Natural killer cell (primary cell): ENCODE results near the gene CACNA1A. TPM values are rescaled to one million over a fixed set of nuclear protein-coding genes. Genes with fewer than 3 reads are reported as not detected.
"Not testable (repeated sequence)": the region's sequence is repeated elsewhere in the genome, so short reads cannot be mapped to it uniquely, and the experiment has no call there.

Experiments used
- ATAC-seq, 3 donors: fragments of 150-1000 bp in 2 of 3; fragments of 200-7000 bp in 1 of 3; cut with Tn5 transposase; 1 replicate in 1 of 3; 2 replicates in 2 of 3; pipeline ENCODE4 v1.10.0; 2021; ENCODE audit warnings: mild to moderate bottlenecking in 2 of 3, moderate library complexity in 2 of 3
- DNase-seq, 2 donors: peaks; one replicate each; pipeline versions ENCODE4 v3.0.0 to v3.0.0-alpha.2; 2013 to 2021; ENCODE audit warnings: mixed read lengths in 1 of 2
- H3K27ac ChIP-seq: one replicate; pipeline ENCODE4 v1.5.1; 2013; ENCODE audit warnings: mild to moderate bottlenecking, low read length
- H3K27me3 ChIP-seq: one replicate; pipeline ENCODE4 v1.6.1; 2013; ENCODE audit warnings: low read length; ENCODE audit not compliant: control insufficient read depth, insufficient read depth
- H3K36me3 ChIP-seq: one replicate; pipeline ENCODE4 v1.6.1; 2013; ENCODE audit warnings: low read length; ENCODE audit not compliant: control insufficient read depth, insufficient read depth
- H3K4me1 ChIP-seq: one replicate; pipeline ENCODE4 v1.6.1; 2013; ENCODE audit warnings: low read length; ENCODE audit not compliant: control insufficient read depth, insufficient read depth
- H3K4me3 ChIP-seq: one replicate; pipeline ENCODE4 v1.5.1; 2013; ENCODE audit warnings: low read length
- H3K9me3 ChIP-seq: one replicate; pipeline ENCODE4 v1.6.1; 2013; ENCODE audit warnings: low read length; ENCODE audit not compliant: control insufficient read depth, insufficient read depth
- H3K27ac Mint-ChIP-seq, 2 donors: one replicate each; pipeline ENCODE4 v1.8.0; 2022; ENCODE audit warnings: mild to moderate bottlenecking in 2 of 2, mixed read lengths in 2 of 2, moderate library complexity in 1 of 2
- H3K27me3 Mint-ChIP-seq, 2 donors: one replicate each; pipeline ENCODE4 v1.8.0; 2022; ENCODE audit warnings: low read depth in 2 of 2, mixed read lengths in 2 of 2
- H3K36me3 Mint-ChIP-seq: one replicate; pipeline ENCODE4 v1.8.0; 2022; ENCODE audit warnings: mixed read lengths
- H3K4me1 Mint-ChIP-seq, 2 donors: one replicate each; pipeline ENCODE4 v1.8.0; 2022; ENCODE audit warnings: mixed read lengths in 2 of 2
- H3K4me3 Mint-ChIP-seq: one replicate; pipeline ENCODE4 v1.8.0; 2022; ENCODE audit warnings: mild to moderate bottlenecking, moderate library complexity, mixed read lengths
- H3K9me3 Mint-ChIP-seq, 2 donors: one replicate each; pipeline ENCODE4 v1.8.0; 2022; ENCODE audit warnings: mixed read lengths in 2 of 2
- WGBS: methylation state at CpG from one replicate; pipeline ENCODE4 v1.1.7; 2013; ENCODE audit warnings: missing lambda C conversion rate; ENCODE audit not compliant: insufficient coverage; 5-methylcytosine and 5-hydroxymethylcytosine counted together
- intact Hi-C: fragments of 100-400 bp; cut with micrococcal nuclease; formaldehyde crosslinking; loops from one replicate; pipeline ENCODE4 v1.14.2; 2022
- total RNA-seq, 4 donors: library from RNA; stranded (reverse); fragments of 120-200 nt in 1 of 4; gene quantifications; one replicate each; pipeline versions ENCODE4 v1.2.3 to v1.2.4, GENCODE V29; 2013 to 2022
- TF ChIP-seq, protein P1 (sequence below): fragments of 200-600 bp; IDR thresholded peaks from one replicate; pipeline ENCODE4 v1.8.0; 2022; ENCODE audit warnings: antibody characterized with exemption

CACNA1A gene
- total RNA-seq, 3 donors from 2014 or later (not counting 1 experiment from before 2014, with no cell fraction given): 0.59 to 0.85 (median 0.75) TPM

DNA sequence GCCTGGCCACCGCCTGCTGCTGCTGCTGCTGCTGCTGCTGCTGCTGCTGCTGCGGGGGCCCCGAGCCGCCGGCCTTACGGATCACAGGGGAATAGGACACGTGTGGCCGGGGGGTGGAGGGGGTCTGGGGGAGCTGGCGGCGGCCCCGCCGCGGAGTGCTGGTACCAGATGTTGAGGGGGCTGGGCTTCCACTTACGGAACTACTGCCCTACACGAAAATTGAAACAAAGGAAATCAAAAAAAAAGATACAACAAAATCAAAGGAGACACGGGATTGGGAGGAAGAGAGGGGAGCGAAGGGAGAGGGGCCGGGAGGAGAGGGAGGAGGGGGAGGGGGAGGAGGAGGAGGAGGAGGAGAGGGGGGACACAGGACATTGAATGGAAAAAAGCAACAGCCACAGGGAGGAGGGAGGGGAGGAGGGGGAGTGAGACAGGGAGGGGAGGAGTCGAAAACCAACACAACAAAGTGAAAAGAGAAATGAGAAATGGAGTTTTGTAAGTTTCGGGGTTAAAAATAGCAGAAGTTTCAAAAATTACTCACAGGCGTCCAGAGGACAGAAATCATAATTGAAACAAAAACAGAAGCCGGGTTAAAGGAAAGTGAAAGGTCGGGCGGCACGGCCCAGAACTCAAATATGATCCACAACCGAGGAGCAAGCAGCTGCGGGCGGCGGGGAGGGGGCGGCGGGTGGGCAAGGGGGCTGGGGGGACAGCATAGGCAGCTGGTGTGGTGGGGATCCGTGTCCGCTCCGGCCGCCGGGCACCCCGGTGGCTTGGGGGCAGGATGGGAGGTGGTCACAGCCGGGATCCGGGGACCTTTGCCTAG is 298.2 kb downstream of the CACNA1A start:
- Mint-ChIP-seq H3K27me3 (no peaks in the 10 kb centered on the region), H3K27ac (peak overlapping the region; percentile 90 to 93), H3K4me1 (peaks cover 12 to 28% of the 10 kb centered on the region in 2 donors), H3K4me3 (peak overlapping the region; percentile 98), H3K9me3 (no peaks in the 10 kb centered on the region), H3K36me3 (no peaks in the 10 kb centered on the region)
- WGBS: 2% methylated on average over 25 of the region's 39 CpGs
- H3K36me3 ChIP-seq: no peaks in the 10 kb centered on the region
- H3K27me3 ChIP-seq: no peaks in the 10 kb centered on the region
- ATAC-seq (peak; percentile 75 to 79 (median 75)), DNase-seq (peak; percentile 31 to 67)
- H3K9me3 ChIP-seq: no peaks in the 10 kb centered on the region
- peaks cover 26% of the 10 kb centered on the region for H3K4me1 ChIP-seq
- intact Hi-C loops: no loop called here
- TF ChIP-seq, protein P1, sequence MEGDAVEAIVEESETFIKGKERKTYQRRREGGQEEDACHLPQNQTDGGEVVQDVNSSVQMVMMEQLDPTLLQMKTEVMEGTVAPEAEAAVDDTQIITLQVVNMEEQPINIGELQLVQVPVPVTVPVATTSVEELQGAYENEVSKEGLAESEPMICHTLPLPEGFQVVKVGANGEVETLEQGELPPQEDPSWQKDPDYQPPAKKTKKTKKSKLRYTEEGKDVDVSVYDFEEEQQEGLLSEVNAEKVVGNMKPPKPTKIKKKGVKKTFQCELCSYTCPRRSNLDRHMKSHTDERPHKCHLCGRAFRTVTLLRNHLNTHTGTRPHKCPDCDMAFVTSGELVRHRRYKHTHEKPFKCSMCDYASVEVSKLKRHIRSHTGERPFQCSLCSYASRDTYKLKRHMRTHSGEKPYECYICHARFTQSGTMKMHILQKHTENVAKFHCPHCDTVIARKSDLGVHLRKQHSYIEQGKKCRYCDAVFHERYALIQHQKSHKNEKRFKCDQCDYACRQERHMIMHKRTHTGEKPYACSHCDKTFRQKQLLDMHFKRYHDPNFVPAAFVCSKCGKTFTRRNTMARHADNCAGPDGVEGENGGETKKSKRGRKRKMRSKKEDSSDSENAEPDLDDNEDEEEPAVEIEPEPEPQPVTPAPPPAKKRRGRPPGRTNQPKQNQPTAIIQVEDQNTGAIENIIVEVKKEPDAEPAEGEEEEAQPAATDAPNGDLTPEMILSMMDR: no peak
- H3K4me3 ChIP-seq: peak overlapping the region; percentile 38
- H3K27ac ChIP-seq: peak overlapping the region; percentile 67

DNA sequence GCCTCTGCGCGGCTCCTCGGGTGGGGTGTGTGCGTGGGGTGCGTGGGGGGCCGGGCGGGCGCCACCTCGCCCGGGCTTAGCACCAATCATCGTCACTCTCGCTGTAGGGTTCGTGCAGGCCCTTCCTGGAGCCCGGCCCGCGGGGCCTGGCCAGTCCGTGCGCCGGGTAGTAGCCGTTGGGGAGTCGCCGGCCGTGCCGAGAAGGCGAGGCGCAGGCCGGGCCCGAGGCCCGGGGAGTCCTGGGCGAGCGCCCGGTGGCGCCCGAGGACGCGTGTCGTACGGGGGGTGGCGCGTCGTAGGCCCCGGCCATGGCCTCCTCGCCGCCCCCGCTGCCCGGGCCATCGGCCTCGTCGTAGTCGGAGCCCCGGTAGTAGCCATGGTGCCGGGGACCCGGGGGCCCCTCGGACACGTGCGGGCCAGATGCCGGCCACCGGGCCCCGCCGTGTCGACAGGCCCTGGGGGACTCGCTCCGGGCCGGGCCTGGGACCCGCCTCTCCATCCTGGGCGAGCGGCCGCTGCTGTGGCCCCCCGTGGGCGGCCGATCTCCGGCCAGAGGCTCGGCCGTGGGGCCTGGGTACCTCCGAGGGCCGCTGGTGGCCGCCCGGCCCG is 298.9 kb downstream of the CACNA1A start:
- Mint-ChIP-seq H3K4me3 (peak overlapping the region; percentile 98), H3K4me1 (peaks cover 6 to 22% of the 10 kb centered on the region in 2 donors), H3K36me3 (no peaks in the 10 kb centered on the region), H3K9me3 (no peaks in the 10 kb centered on the region), H3K27ac (peak overlapping the region; percentile 90 to 93), H3K27me3 (no peaks in the 10 kb centered on the region)
- intact Hi-C loops: no loop called here
- Histone ChIP-seq H3K4me1 (peaks cover 20% of the 10 kb centered on the region), H3K36me3 (no peaks in the 10 kb centered on the region), H3K27ac (no peak overlapping the region), H3K4me3 (no peak overlapping the region), H3K9me3 (no peaks in the 10 kb centered on the region), H3K27me3 (no peaks in the 10 kb centered on the region)
- ATAC-seq: no peak
- WGBS: 83% methylated on average over 79 of the region's 79 CpGs
- no peak for DNase-seq
- TF ChIP-seq, protein P1: no peak

DNA sequence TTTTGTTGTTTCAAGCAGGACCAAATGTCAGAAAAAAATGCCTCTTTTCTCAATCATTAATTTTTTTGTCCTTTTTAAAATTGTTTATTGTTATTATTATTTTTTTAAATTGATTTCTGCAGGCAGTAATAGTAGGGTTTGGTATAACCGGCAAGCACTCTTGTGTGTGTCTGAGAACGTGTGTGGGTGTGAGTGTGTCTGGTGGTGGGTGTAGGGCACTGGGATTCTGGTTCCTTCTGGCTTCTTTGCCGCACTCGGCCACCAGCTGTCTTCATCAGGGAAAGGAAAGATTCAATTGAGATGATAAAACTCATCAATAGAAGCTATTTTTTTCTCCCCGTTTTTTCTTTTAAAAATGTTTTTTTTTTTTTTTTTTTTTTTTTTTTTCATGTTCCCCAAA is 299.7 kb downstream of the CACNA1A start:
- Histone ChIP-seq H3K27ac (no peak overlapping the region), H3K4me1 (peaks cover 20% of the 10 kb centered on the region), H3K4me3 (no peak overlapping the region), H3K9me3 (no peaks in the 10 kb centered on the region), H3K36me3 (no peaks in the 10 kb centered on the region), H3K27me3 (no peaks in the 10 kb centered on the region)
- Mint-ChIP-seq H3K27me3 (no peaks in the 10 kb centered on the region), H3K9me3 (no peaks in the 10 kb centered on the region), H3K4me3 (peak overlapping the region; percentile 61), H3K27ac (no peak overlapping the region), H3K36me3 (no peaks in the 10 kb centered on the region), H3K4me1 (peaks cover 6 to 19% of the 10 kb centered on the region in 2 donors)
- intact Hi-C loops: no loop called here
- DNase-seq (no peak), ATAC-seq (no peak)
- TF ChIP-seq, protein P1: no peak
- WGBS: 93% methylated on average over 2 of the region's 5 CpGs

DNA sequence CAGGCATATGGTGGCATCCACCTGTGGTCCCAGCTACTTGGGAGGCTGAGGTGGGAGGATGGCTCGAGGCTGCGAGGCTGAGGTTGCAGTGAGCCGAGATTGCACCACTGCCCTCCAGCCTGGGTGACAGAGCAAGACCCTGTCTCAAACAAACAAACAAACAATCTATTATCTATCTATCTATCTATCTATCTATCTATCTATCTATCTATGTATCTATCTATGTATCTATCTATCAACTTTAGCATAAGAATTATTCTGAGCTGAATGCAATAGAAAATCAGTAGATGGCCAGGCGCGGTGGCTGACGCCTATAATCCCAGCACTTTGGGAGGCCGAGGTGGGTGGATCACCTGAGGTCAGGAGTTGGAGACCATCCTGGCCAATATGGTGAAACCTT is 304.2 kb downstream of the CACNA1A start:
- H3K4me3 Mint-ChIP-seq, DNase-seq, H3K9me3 ChIP-seq, H3K27ac ChIP-seq, H3K9me3 Mint-ChIP-seq, intact Hi-C loops, H3K36me3 ChIP-seq, H3K4me1 Mint-ChIP-seq, H3K27me3 ChIP-seq, H3K27me3 Mint-ChIP-seq, H3K4me3 ChIP-seq, H3K4me1 ChIP-seq, ATAC-seq, H3K36me3 Mint-ChIP-seq, H3K27ac Mint-ChIP-seq: not testable (repeated sequence)
- WGBS: 93% methylated on average over 7 of the region's 7 CpGs
